DLD1 (cell line): ENCODE measurements around the gene LTBP2.

ENCODE experiments used
- in situ Hi-C: cut with HindIII; loops from 2 replicates; pipeline ENCODE4 v1.10.0; 2017; ENCODE audit warnings: low sequenced_read_pairs

The LTBP2 gene

GRCh38 chr14:74614508-74615495 lies 2.8 kb upstream of the LTBP2 start:
- in situ Hi-C loops, result no loop called here

- in situ Hi-C loops, result no loop called here
Observed at GRCh38 chr14:74613211-74613914, 1.3 kb upstream of the LTBP2 start.

GRCh38 chr14:74612350-74613021 lies 449 bp upstream of the LTBP2 start:
- in situ Hi-C loops, result no loop called here

- in situ Hi-C loops, result no loop called here
Observed at GRCh38 chr14:74610866-74611649, 979 bp downstream of the LTBP2 start.

- in situ Hi-C loops, result no loop called here
Observed at GRCh38 chr14:74610199-74610865, 1.7 kb downstream of the LTBP2 start.

- in situ Hi-C loops, result no loop called here
Observed at GRCh38 chr14:74609721-74610120, 2.3 kb downstream of the LTBP2 start.

- in situ Hi-C loops, result no loop called here
Observed at GRCh38 chr14:74608959-74609611, 3.0 kb downstream of the LTBP2 start.

GRCh38 chr14:74606727-74607126 lies 5.3 kb downstream of the LTBP2 start:
- in situ Hi-C loops, result no loop called here

- in situ Hi-C loops, result no loop called here
Observed at GRCh38 chr14:74605531-74606223, 6.4 kb downstream of the LTBP2 start.

GRCh38 chr14:74604911-74605310 lies 7.1 kb downstream of the LTBP2 start:
- in situ Hi-C loops, result no loop called here

- in situ Hi-C loops, result no loop called here
Observed at GRCh38 chr14:74604157-74604556, 7.9 kb downstream of the LTBP2 start.

- in situ Hi-C loops, result no loop called here
Observed at GRCh38 chr14:74601982-74602381, 10.1 kb downstream of the LTBP2 start.

GRCh38 chr14:74599946-74600345 lies 12.1 kb downstream of the LTBP2 start:
- in situ Hi-C loops, result no loop called here

GRCh38 chr14:74599321-74599761 lies 12.7 kb downstream of the LTBP2 start:
- in situ Hi-C loops, result no loop called here

GRCh38 chr14:74596741-74597450 lies 15.1 kb downstream of the LTBP2 start:
- in situ Hi-C loops, result no loop called here

- in situ Hi-C loops, result no loop called here
Observed at GRCh38 chr14:74595006-74595735, 16.9 kb downstream of the LTBP2 start.

GRCh38 chr14:74594606-74595005 lies 17.4 kb downstream of the LTBP2 start:
- in situ Hi-C loops, result no loop called here

GRCh38 chr14:74594029-74594428 lies 18.0 kb downstream of the LTBP2 start:
- in situ Hi-C loops, result no loop called here
